Fibroblast of skin of right quadriceps (primary cell): Measurements from ENCODE around the gene CYP21A2.
"Not testable (repeated sequence)": the region's sequence is repeated elsewhere in the genome, so short reads cannot be mapped to it uniquely, and the experiment has no call there.

Experiments used
- DNase-seq: peaks from one replicate; pipeline ENCODE4 v3.0.0-alpha.2; 2013

Gene CYP21A2

DNA sequence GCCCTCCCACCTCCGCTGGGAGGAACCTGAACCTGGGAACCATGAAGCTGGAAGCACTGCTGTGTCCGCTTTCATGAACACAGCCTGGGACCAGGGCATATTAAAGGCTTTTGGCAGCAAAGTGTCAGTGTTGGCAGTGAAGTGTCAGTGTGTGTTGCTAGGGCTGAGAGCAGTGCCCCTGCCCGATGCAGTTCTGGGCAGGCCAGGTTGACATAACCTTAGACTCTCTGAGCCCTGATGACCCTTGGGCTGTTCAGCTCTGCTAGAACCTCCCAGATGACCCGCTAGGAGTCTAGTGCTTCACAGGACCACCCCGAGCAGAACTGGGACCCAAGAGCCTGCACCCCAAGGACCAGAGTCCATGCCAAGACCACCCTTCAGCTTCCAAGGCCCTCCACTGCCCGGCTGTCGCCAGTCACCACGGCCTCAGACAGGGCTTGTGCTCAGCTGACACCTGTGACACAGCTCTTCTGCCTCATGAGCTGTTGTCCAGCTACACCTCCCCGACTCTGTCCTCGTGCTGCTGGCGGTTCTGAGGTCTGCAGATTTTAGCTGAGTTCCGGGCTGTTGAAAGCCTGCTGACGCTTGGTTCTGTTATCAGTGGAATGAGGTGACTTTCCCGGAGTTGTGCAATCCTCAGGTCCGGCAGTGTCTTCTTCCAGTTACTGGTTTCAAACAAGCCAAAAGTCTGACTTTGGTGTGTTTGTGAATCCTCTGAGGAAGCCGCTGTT, 2.8 kb upstream of the CYP21A2 start:
- DNase-seq = not testable (repeated sequence)

DNA sequence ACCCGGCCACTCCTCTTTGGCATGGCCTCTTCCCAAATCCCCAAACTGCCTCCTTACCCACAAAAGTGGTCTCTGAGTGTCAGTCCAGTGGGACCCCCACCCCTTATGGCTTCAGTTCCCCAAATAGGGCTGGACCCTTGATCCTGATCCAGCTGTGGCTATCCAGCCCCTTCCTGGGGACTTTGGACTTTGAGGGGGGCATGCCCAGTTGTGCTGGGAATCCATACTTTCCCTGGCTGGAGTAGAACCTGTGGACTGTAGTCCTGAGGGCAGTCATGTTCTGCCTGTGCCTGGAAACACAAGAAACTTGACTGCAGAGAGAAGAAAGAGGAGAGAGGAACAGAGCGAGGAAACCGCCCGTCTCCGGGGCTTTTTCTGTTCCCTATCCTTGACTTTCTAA, 1.1 kb upstream of the CYP21A2 start:
- DNase-seq = not testable (repeated sequence)

DNA sequence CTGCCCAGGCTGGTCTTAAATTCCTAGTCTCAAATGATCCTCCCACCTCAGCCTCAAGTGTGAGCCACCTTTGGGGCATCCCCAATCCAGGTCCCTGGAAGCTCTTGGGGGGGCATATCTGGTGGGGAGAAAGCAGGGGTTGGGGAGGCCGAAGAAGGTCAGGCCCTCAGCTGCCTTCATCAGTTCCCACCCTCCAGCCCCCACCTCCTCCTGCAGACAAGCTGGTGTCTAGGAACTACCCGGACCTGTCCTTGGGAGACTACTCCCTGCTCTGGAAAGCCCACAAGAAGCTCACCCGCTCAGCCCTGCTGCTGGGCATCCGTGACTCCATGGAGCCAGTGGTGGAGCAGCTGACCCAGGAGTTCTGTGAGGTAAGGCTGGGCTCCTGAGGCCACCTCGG, 663 bp downstream of the CYP21A2 start:
- DNase-seq = not testable (repeated sequence)

DNA sequence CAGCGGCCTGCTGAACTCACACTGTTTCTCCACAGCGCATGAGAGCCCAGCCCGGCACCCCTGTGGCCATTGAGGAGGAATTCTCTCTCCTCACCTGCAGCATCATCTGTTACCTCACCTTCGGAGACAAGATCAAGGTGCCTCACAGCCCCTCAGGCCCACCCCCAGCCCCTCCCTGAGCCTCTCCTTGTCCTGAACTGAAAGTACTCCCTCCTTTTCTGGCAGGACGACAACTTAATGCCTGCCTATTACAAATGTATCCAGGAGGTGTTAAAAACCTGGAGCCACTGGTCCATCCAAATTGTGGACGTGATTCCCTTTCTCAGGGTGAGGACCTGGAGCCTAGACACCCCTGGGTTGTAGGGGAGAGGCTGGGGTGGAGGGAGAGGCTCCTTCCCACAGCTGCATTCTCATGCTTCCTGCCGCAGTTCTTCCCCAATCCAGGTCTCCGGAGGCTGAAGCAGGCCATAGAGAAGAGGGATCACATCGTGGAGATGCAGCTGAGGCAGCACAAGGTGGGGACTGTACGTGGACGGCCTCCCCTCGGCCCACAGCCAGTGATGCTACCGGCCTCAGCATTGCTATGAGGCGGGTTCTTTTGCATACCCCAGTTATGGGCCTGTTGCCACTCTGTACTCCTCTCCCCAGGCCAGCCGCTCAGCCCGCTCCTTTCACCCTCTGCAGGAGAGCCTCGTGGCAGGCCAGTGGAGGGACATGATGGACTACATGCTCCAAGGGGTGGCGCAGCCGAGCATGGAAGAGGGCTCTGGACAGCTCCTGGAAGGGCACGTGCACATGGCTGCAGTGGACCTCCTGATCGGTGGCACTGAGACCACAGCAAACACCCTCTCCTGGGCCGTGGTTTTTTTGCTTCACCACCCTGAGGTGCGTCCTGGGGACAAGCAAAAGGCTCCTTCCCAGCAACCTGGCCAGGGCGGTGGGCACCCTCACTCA, 1.4 kb downstream of the CYP21A2 start:
- DNase-seq = not testable (repeated sequence)

DNA sequence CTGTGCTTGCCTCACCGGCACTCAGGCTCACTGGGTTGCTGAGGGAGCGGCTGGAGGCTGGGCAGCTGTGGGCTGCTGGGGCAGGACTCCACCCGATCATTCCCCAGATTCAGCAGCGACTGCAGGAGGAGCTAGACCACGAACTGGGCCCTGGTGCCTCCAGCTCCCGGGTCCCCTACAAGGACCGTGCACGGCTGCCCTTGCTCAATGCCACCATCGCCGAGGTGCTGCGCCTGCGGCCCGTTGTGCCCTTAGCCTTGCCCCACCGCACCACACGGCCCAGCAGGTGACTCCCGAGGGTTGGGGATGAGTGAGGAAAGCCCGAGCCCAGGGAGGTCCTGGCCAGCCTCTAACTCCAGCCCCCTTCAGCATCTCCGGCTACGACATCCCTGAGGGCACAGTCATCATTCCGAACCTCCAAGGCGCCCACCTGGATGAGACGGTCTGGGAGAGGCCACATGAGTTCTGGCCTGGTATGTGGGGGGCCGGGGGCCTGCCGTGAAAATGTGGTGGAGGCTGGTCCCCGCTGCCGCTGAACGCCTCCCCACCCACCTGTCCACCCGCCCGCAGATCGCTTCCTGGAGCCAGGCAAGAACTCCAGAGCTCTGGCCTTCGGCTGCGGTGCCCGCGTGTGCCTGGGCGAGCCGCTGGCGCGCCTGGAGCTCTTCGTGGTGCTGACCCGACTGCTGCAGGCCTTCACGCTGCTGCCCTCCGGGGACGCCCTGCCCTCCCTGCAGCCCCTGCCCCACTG, 2.3 kb downstream of the CYP21A2 start:
- DNase-seq = not testable (repeated sequence)

DNA sequence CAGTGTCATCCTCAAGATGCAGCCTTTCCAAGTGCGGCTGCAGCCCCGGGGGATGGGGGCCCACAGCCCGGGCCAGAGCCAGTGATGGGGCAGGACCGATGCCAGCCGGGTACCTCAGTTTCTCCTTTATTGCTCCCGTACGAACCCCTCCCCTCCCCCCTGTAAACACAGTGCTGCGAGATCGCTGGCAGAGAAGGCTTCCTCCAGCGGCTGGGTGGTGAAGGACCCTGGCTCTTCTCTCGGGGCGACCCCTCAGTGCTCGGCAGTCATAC, 2.8 kb downstream of the CYP21A2 start:
- DNase-seq = not testable (repeated sequence)

DNA sequence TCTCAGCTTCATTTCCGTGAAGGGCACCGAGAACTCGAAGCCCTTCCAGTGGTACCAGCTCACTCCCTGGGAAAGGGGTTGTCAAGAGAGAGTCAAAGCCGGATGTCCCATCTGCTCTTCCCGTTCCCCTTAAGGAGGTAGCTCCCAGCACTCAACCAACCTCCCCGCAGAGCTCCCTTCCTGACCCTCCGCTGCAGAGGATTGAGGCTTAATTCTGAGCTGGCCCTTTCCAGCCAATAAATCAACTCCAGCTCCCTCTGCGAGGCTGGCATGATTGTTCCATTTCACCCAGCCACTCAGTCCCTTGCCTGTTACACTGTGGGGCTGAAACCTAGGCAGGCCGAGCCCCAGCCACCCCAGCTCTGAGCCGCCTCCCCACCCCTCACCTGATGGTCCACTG, 3.2 kb downstream of the CYP21A2 start:
- DNase-seq = not testable (repeated sequence)

DNA sequence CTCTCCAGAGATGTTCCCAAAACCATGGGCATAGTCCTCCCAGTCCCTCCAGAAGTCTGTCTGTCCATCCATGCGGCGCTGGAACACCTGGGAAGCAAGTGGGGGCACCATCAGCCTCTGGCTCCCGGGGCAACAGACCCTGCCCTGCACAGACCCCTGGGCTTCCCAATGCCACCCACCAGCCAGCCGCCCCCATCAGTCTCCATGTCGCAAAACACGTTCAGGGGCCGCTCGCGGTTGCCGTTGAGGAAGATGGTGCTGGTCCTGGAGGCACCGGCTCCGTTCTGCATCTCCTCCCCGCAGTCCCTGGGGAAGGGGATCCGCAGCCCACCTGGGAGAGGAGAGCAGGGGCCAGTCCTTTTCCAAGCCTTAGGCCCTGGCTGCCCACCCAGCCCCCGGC, 4.1 kb downstream of the CYP21A2 start:
- not testable (repeated sequence) for DNase-seq

DNA sequence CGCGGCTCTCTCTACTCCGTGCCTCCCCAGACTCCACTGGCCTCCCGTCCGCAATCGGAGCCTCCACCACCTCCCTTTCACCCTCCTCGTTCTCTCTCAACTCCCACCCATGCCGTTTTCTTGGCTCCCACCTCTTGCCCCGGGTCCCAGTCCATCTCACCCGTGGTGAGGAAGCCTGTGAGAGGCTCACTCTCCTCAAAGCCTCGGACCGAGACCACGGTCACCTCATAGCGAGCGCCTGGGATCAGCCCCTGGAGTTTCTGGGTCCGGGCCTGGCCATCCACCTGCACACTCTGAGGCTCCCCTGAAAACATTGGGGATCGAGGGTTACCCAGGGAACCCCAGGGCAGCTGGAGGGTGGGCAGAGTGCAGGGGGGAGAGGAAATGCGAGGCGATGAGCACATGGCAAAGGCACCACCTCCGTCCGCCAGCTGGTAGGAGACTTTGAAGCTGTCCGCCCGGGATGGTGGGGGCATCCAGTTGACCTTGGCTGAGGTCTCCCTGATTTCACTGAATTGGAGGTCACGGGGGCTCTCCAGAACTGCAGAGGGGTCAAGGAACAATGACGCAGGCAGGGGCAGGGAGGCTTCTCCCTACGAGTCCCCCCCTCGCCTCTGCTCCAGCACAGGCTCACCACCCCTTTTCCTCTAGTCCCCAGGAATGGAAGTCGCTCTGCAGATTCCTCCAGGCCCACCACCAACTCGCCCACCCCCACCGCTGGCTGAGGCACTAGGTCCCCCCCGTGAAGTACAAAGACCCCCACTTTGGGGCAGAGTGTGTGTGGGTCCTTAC, 5.6 kb downstream of the CYP21A2 start:
- DNase-seq = not testable (repeated sequence)

DNA sequence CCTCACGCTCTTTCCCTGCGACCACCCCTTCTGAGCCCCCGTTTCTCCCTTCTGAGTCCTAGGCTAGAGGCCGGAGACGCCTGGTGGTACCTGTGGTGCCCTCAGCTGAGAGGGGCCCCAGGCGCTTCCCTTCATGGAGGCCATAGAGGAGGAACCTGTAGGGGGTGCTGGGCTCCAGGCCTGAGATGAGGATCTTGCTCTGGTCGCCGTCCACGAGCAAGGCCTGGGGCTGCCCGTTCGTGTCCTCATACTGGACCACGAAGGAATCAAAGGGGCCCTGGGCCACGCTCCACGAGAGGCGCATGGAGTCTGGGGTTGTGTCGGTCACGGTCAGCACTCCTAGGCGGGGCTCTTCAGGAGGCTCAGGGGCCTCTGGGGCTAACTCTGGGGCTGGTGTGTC, 6.7 kb downstream of the CYP21A2 start:
- DNase-seq = not testable (repeated sequence)

DNA sequence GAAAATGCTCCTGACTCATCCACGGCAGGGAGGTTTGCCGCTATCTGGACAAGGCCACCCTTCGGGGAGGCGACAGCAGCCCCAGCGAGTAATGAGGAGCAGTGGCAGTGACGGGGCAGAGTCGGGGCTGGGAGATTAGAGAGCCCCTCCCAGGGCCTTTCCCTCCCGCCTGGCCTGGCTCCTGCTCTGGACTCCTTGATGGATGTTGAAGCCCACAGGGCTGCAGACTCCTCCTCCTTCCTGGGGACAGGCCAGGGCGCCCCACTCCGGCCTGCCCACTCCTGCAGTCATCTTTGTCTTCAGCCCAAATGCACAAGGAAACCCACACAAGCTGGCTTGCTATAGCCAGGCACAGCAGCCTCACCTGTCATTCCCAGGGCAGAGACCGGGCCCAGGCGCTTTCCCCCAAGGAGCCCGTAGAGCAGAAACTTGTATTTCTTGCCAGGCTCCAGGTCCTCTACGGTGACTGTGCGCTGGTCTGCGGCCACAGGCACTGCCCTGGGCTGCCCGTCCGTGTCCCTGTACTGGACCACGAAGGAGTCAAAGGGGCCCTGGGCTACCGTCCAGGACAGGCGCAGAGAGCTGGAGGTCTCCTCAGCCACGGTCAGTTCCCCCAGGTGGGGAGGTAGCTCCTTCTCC, 7.7 kb downstream of the CYP21A2 start:
- DNase-seq = no peak

DNA sequence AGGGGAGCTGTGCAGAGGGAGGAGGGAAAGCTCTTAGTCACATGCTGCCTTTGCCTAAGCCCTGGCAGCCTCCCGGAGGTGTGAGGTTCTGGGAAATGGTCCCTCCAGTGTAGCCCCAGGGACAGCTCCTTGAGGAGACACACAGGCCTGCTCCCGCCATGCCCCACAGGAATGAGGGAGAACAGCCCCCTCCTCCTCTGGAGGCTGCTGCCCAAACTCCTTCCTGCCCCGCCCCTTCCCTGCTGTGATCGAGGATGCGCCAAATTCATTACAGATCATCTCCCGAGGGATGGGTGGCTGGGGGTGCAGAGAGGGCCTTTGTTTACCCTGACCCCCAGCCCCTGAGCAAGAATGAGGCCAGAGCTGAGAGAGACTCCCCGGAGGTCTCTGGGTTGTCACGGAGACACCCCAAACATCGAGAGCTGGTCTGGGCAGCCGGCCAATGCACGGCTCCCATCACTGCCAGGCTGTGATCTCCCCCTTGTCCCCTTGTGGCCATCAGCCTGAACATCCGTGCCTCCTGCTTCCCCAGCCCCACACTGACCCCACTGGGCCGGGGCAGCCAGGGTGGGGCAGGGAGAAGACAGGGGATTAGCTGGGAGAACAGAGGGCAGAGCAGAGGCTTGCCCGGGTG, 8.4 kb downstream of the CYP21A2 start:
- peak; percentile 42 for DNase-seq

DNA sequence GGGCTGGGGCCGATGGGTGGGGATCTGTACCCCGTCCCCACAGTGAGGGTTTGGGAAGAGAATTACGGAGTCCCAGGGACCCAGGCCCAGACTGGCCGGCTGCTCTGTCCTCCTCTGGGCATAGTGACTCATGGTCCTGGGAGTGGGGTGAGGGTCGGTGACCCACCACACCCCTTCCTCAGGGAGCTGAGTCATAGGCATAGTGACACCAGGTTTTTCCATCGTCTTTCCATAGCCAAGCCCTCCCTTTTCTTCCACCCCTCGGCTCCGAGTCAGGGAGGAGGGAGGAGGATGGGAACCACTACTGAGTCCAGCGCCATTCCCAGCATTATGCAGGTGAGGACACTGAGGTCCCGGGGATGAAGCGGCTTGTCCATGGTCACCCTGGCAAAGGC, 8.9 kb downstream of the CYP21A2 start:
- peak; percentile 19 for DNase-seq

DNA sequence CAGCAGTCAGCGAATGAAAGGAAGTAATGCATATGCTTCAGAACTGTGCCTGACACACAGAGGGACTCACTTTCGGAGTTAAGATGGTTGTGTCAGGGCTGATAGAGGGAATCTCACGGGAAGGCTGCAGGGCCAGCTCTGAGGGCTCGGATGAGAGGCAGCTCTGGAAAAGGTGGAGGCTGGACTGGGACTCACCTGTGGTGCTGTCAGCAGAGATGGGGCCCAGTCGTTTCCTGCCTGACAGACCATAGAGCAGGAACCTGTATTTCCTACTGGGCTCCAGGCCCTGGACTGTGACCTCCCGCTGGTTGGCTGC, 9.3 kb downstream of the CYP21A2 start:
- no peak for DNase-seq

DNA sequence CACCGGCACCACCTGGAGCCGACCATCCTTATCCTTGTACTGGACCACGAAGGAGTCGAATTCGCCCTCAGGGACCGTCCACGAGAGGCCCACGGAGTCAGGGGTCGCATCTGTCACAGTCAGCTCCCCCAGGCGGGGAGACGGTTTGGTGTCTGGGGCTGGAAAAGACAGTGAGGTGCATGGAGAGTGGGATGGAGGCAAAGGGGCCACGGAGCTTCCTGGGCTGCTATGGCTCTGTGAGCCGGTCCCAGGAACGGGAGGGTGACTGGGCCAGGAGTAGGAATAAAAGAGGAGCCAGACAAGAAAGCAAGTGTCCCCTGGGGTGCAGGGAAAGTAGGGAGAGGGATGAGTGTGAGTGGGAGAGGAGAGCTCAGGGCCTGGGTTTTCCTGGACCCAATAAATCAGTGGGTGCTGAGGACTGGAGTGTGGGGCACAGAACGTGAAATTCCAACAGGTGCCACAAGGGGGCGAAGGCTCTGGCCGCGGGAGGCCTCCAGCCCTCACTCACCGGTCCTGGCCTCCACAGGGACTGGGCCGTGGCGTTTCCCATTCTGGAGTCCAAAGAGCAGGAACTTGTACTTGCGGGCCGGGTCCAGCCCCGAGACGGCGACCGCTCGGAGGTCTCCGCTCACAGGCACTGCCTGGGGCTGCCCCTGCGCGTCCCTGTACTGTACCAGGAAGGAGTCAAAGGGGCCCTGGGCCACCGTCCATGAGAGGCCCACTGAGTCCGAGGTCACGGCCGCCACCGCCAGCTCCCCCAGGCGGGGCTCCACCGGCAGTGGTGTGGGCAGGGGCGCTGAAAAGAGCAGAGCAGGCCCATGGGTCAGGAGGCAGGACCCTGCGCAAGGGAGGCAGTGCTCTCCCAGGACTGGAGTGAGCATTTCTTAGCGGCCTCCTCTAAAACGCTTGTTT, 9.9 kb downstream of the CYP21A2 start:
- peak; percentile 39 for DNase-seq

DNA sequence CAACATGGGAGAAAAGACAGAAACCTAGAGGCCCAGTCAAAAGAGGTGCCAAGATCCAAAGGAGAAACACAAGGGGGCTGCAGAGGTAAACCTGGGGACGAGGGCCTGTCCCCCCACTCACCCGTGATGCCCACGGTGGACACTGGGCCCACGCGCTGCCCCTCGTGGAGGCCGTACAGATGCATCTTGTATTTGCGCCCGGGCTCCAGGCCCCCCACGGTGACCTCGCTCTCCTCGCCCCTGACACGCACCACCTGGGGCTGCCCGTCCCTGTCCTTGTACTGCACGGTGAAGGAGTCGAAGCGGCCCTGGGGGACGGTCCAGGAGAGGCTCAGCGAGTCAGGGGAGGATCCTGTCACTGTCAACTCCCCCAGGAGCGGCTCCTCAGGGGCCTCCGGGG, 10.9 kb downstream of the CYP21A2 start:
- not testable (repeated sequence) for DNase-seq

DNA sequence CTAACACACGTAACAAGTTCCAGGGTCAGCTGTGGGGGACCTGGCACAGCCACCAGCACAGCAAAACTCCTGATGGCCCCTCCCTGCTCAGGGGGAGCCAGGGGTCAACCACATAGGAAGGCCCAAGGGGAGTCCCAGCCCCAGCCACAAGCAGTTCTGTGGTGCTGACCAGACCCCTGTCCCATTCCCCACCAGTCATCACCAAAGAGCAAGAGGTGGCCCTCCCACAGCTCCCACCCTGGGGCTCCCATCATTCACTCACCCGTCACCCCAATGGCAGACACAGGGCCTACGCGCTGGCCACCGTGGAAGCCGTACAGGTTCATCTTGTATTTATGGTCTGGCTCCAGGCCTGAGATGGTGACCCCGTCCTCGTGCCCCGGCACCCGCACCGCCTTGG, 11.5 kb downstream of the CYP21A2 start:
- DNase-seq = not testable (repeated sequence)

DNA sequence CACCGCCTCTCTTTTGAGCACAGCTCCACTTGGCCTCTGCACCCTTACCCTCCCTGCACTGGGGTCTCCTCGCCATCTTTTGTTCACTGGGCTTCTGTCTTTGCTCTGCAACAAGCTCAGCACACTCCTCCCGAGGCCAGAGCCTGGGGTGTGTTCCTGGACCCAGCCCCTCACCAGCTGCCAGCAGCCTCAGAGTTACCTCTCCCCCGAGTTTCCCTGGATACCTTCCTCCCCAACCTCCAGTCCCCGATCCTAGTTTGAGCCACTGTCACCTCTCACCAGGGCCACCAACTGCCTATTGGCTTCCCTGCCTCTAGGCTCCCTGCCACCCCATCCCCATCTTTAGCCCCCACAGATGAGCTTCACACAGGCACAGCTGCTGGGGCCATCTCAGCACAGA, 12.3 kb downstream of the CYP21A2 start:
- no peak for DNase-seq

DNA sequence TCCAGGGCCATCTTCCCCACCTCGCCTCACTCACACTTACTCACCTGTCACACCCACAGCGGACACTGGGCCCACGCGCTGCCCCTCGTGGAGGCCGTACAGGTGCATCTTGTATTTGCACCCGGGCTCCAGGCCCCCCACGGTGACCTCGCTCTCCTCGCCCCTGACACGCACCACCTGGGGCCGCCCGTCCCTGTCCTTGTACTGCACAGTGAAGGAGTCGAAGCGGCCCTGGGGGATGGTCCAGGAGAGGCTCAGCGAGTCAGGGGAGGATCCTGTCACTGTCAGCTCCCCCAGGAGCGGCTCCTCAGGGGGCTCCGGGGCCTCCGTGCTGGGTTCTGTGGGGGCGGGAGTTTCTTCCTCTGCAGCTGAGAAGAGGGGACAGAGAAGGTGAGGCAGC, 14.4 kb downstream of the CYP21A2 start:
- DNase-seq = not testable (repeated sequence)

DNA sequence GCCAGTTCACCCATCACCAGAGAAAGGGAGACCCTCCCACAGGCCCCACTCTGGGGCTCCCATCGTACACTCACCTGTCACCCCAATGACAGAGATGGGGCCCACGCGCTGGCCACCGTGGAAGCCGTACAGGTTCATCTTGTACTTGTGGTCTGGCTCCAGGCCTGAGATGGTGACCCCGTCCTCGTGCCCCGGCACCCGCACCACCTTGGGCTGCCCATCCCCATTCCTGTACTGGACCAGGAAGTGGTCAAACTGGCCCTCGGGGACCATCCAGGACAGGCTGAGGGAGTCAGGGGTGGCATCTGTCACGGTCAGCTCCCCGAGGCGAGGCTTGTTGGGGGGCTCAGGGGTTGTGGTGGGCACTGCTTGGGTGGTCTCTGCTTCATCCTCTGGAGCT, 15.1 kb downstream of the CYP21A2 start:
- not testable (repeated sequence) for DNase-seq

DNA sequence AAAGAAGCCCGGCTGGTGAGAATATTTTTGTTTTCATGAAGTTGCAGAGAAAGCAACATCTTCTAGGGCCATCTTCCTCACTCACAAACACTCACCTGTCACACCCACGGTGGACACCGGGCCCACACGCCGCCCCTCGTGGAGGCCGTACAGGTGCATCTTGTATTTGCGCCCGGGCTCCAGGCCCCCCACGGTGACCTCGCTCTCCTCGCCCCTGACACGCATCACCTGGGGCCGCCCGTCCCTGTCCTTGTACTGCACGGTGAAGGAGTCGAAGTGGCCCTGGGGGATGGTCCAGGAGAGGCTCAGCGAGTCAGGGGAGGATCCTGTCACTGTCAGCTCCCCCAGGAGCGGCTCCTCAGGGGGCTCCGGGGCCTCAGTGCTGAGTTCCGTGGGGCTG, 17.5 kb downstream of the CYP21A2 start:
- DNase-seq = not testable (repeated sequence)
